ENCODE data around the gene PRR7. TPM values are rescaled to one million over a fixed set of nuclear protein-coding genes. Genes with fewer than 3 reads are reported as not detected.
A peak's percentile ranks its signal among the peaks of the same experiment; 100 is the strongest.

The PRR7 gene
- total RNA-seq, 1 donor from 2014 or later = 2.1 TPM

DNA sequence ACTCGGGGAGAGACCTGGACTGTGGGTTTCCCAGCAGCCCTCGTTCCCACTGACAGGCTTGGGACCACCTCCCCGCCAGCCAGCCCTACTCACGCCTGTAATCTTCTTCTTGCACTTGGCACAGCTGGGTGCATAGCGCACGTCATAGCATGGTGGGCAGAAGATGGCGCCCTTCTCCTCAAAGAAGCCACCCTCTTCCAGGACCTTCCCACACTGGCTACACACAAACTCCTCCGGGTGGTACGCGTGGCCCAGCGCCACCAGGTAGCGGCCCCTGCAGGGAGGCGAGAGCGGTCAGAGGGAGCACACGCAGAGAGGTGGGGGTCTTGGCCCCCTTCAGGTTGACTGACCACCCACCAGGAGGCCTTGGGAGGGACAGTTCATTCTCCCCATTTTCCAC, 41.4 kb downstream of the PRR7 start:
- H3K9me3 ChIP-seq = no peaks in the 10 kb centered on the region
- H3K36me3 ChIP-seq = peaks cover 60% of the 10 kb centered on the region
- no peak overlapping the region for H3K4me3 ChIP-seq
- intact Hi-C loops (cut with DNase I) = no loop called here
- no peaks in the 10 kb centered on the region for H3K4me1 ChIP-seq
- H3K27me3 ChIP-seq = no peaks in the 10 kb centered on the region
- DNase-seq (no peak), ATAC-seq (no peak)
- H3K27ac ChIP-seq = no peak overlapping the region
- TF ChIP-seq, protein P1, sequence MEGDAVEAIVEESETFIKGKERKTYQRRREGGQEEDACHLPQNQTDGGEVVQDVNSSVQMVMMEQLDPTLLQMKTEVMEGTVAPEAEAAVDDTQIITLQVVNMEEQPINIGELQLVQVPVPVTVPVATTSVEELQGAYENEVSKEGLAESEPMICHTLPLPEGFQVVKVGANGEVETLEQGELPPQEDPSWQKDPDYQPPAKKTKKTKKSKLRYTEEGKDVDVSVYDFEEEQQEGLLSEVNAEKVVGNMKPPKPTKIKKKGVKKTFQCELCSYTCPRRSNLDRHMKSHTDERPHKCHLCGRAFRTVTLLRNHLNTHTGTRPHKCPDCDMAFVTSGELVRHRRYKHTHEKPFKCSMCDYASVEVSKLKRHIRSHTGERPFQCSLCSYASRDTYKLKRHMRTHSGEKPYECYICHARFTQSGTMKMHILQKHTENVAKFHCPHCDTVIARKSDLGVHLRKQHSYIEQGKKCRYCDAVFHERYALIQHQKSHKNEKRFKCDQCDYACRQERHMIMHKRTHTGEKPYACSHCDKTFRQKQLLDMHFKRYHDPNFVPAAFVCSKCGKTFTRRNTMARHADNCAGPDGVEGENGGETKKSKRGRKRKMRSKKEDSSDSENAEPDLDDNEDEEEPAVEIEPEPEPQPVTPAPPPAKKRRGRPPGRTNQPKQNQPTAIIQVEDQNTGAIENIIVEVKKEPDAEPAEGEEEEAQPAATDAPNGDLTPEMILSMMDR (IDR thresholded peaks at IDR 0.05) = no peak

DNA sequence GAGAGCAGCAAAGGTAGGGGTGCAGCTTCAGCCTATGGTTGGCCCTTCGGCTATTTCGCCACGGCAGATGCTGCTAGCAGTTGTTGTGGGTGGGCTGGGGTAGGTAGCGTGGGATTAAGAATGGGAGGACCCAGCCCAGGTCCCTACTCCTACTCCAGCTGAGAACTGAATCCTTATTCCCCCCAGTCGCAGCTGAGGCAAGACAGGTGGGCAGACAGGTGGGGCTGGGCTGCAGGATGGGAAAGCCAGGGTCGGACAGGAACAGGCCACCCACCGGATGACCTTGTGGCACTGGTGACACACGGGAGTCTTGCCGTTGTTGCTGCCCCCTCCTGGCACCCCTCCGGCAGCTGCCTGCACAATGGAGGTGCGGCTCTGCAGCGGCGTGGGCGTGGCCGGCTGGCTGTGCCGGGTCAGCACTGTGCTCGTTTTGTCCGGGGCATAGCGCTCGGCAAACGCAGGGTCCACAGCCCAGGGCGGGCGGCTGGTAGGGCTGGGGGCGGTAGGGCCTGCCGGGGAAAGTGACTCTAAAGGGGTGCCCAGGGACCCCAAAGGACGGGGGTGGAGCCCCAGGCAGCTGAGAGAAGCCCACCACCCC, 42.6 kb downstream of the PRR7 start:
- intact Hi-C loops (cut with DNase I) = no loop called here
- H3K27me3 ChIP-seq = no peaks in the 10 kb centered on the region
- H3K4me1 ChIP-seq = peaks cover 12% of the 10 kb centered on the region
- H3K36me3 ChIP-seq = peaks cover 51% of the 10 kb centered on the region
- TF ChIP-seq, protein P1 (IDR thresholded peaks at IDR 0.05) = no peak
- ATAC-seq (no peak), DNase-seq (no peak)
- no peak overlapping the region for H3K27ac ChIP-seq
- no peak overlapping the region for H3K4me3 ChIP-seq
- no peaks in the 10 kb centered on the region for H3K9me3 ChIP-seq

DNA sequence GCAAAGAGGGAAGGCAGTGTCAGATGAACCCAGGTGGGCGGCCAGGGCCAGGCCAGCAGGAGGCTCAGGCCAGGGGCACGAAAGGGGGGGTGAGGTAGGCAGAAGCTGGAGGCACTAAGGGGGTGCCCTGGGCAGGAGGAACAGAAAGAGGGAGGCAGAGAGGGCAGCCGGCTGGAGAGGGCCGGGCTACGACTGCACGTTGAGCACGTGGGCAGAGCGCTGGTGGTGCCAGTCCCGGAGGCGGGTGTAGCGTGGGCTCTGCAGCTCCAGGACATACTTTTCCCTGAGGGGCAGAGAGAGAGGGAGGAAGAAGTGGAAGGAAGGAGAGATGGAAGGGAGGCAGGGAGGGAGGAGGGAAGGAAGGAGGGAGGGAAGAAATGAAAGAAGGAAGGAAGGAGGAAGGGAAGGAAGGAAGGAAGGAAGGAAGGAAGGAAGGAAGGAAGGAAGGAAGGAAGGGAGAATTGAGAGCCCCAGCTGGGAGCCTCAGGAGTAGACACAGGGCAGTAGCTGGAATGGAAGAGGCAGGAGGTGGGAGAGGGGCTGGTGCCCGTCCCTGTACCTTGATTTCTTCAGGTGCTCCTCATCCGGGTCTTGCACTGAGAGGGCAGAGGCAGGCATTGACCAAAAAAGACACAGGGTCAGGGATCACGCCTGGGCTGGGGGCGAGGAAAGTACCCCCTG, 43.8 kb downstream of the PRR7 start:
- DNase-seq = no peak
- peaks cover 25% of the 10 kb centered on the region for H3K4me1 ChIP-seq
- H3K36me3 ChIP-seq = peaks cover 45% of the 10 kb centered on the region
- no peak overlapping the region for H3K27ac ChIP-seq
- TF ChIP-seq, protein P1 (IDR thresholded peaks at IDR 0.05) = no peak
- H3K4me3 ChIP-seq = no peak overlapping the region
- no peak for ATAC-seq
- no peaks in the 10 kb centered on the region for H3K9me3 ChIP-seq
- intact Hi-C loops (cut with DNase I) = no loop called here
- H3K27me3 ChIP-seq = no peaks in the 10 kb centered on the region

DNA sequence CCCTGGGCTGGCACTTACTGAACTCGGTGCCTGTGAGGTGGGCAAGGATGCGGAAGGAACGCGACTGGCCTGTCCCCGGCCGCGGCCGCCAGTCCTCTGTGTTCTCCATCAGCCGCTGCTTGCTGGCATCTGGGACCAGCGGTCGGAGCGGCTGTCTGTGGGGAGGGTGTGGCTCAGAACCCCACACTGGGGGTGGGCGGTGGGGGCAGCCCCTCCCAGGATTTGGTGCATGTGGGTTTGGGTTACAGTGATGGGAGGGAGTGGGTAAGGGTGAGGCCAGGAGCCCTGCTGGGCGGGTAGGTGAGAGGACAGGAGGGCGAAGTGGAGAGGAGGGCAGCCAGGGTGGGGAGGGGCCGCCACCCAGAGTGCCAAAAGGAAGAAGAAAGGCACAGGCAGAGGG, 44.4 kb downstream of the PRR7 start:
- ATAC-seq (no peak), DNase-seq (no peak)
- H3K9me3 ChIP-seq = no peaks in the 10 kb centered on the region
- no peak overlapping the region for H3K4me3 ChIP-seq
- H3K27ac ChIP-seq = no peak overlapping the region
- no peaks in the 10 kb centered on the region for H3K27me3 ChIP-seq
- H3K4me1 ChIP-seq = peaks cover 30% of the 10 kb centered on the region
- peaks cover 40% of the 10 kb centered on the region for H3K36me3 ChIP-seq
- TF ChIP-seq, protein P1 (IDR thresholded peaks at IDR 0.05) = no peak
- intact Hi-C loops (cut with DNase I) = no loop called here

DNA sequence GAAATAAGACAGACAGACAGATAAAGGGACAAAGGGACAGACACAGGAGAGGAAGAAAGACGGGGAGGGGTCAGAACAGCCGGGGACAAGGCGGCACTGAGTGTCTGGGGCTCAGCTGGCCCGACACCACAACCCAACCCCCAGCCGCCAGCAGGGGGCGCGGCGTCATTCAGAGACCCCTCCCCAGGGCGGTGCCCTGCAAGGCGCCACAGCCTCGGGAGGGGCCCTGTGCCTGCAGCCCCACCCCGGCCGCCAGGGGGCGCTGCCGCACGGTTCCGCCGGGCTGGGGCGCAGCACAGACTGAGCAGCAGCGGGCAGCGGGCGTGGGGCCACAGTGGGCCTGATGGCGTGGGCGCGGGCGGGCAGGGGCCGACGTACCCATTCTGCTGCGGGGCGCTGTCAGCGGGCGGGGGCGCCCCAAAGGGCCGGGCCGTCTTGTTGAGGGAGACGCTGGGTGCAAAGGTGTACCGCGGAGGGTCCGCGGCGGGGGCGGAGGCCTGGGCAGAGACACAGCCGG, 44.9 kb downstream of the PRR7 start:
- TF ChIP-seq, protein P1 (IDR thresholded peaks at IDR 0.05) = peak; percentile 47
- no peaks in the 10 kb centered on the region for H3K9me3 ChIP-seq
- H3K4me3 ChIP-seq = no peak overlapping the region
- peaks cover 35% of the 10 kb centered on the region for H3K36me3 ChIP-seq
- no peaks in the 10 kb centered on the region for H3K27me3 ChIP-seq
- intact Hi-C loops (cut with DNase I) = no loop called here
- DNase-seq (no peak), ATAC-seq (peak; percentile 2)
- H3K27ac ChIP-seq = no peak overlapping the region
- peaks cover 35% of the 10 kb centered on the region for H3K4me1 ChIP-seq

Data from upper lobe of right lung (tissue), 1 donor.